HEK293 (cell line): ENCODE measurements around the gene NAT14.
A peak's percentile ranks its signal among the peaks of the same experiment; 100 is the strongest.

Source experiments
- CTCF ChIA-PET: fragments of 350-600 bp; formaldehyde crosslinking; extraction: SDS; loops from one replicate; lab custom pipeline; 2021; ENCODE audit warnings: antibody characterized with exemption; lab: Yijun Ruan, JAX
- POLR2A ChIA-PET: fragments of 300-600 bp; formaldehyde crosslinking; extraction: SDS; loops from one replicate; lab custom pipeline; 2020; ENCODE audit warnings: antibody characterized with exemption, inconsistent platforms; lab: Yijun Ruan, JAX
- H3K27ac ChIP-seq: fragments of 200-500 bp; sonication (Bioruptor generic); 2 replicates; pipeline ENCODE4 v1.5.1; 2014; ENCODE audit warnings: low read depth, low read length, control low read depth, inconsistent platforms; ENCODE audit errors: extremely low read depth
- H3K36me3 ChIP-seq, 2 experiments: fragments of 200-500 bp in 1 of 2; sonication (Bioruptor generic) in 1 of 2; 1 replicate in 1 of 2; 2 replicates in 1 of 2; pipeline ENCODE4 v1.5.1; 2014 to 2017; ENCODE audit warnings: inconsistent platforms in 2 of 2, low read length in 2 of 2; ENCODE audit not compliant: control insufficient read depth in 2 of 2, insufficient read depth in 1 of 2
- H3K4me1 ChIP-seq: fragments of 200-500 bp; sonication (Bioruptor generic); 2 replicates; pipeline ENCODE4 v1.5.1; 2014; ENCODE audit warnings: mild to moderate bottlenecking, low read length, inconsistent platforms; ENCODE audit not compliant: control insufficient read depth, insufficient read depth
- H3K4me3 ChIP-seq: 2 replicates; pipeline ENCODE4 v1.5.1; 2011; ENCODE audit warnings: low read depth, mild to moderate bottlenecking, control low read depth, low read length, moderate library complexity
- H3K9me3 ChIP-seq: fragments of 200-500 bp; sonication (Bioruptor generic); 2 replicates; pipeline ENCODE4 v1.5.1; 2014; ENCODE audit warnings: low read depth, low read length, inconsistent platforms; ENCODE audit not compliant: control insufficient read depth, insufficient read depth
- EGR2 ChIP-seq: fragments of 450-650 bp; formaldehyde crosslinking; IDR thresholded peaks from 2 replicates; pipeline ENCODE4 v1.5.1; 2016; ENCODE audit warnings: low read depth, missing biosample characterization, missing genetic modification characterization
- FEZF1 ChIP-seq: fragments of 450-650 bp; formaldehyde crosslinking; IDR thresholded peaks from 2 replicates; pipeline ENCODE4 v1.5.1; 2016; ENCODE audit warnings: missing biosample characterization, missing genetic modification characterization
- GFI1B ChIP-seq: fragments of 450-650 bp; formaldehyde crosslinking; IDR thresholded peaks from 2 replicates; pipeline ENCODE4 v1.5.1; 2016; ENCODE audit warnings: missing biosample characterization, missing genetic modification characterization
- GLIS1 ChIP-seq: fragments of 450-650 bp; formaldehyde crosslinking; IDR thresholded peaks from 2 replicates; pipeline ENCODE4 v1.5.1; 2016; ENCODE audit warnings: missing biosample characterization, missing genetic modification characterization
- HOXD13 ChIP-seq: sonication (generic); formaldehyde crosslinking; IDR thresholded peaks from 2 replicates; pipeline ENCODE4 v1.8.0; 2022; ENCODE audit warnings: missing genetic modification reagents, borderline replicate concordance
- SCRT1 ChIP-seq: fragments of 450-650 bp; formaldehyde crosslinking; IDR thresholded peaks from 2 replicates; pipeline ENCODE4 v1.5.1; 2016; ENCODE audit warnings: missing biosample characterization, missing genetic modification characterization, borderline replicate concordance
- TCF7L2 ChIP-seq: IDR thresholded peaks from 2 replicates; pipeline ENCODE4 v1.6.1; 2011; ENCODE audit warnings: low read depth, mild to moderate bottlenecking, inconsistent platforms, low read length, moderate library complexity, borderline replicate concordance
- TRIM28 ChIP-seq: IDR thresholded peaks from 2 replicates; pipeline ENCODE4 v1.6.1; 2011; ENCODE audit warnings: low read length, control low read depth, borderline replicate concordance
- ZBTB1 ChIP-seq: fragments of 450-650 bp; formaldehyde crosslinking; IDR thresholded peaks from 2 replicates; pipeline ENCODE4 v1.5.1; 2016; ENCODE audit warnings: missing biosample characterization, missing genetic modification characterization
- ZBTB10 ChIP-seq: fragments of 450-650 bp; formaldehyde crosslinking; IDR thresholded peaks from 2 replicates; pipeline ENCODE4 v1.5.1; 2016; ENCODE audit warnings: missing biosample characterization, missing genetic modification characterization
- ZBTB26 ChIP-seq: fragments of 450-650 bp; formaldehyde crosslinking; optimal IDR thresholded peaks from 2 replicates; pipeline ENCODE3; 2016; ENCODE audit warnings: missing biosample characterization, mild to moderate bottlenecking, missing genetic modification characterization
- ZFHX2 ChIP-seq: fragments of 450-650 bp; formaldehyde crosslinking; conservative IDR thresholded peaks from 2 replicates; pipeline ENCODE4 v1.5.1; 2016; ENCODE audit warnings: missing biosample characterization, missing genetic modification characterization
- ZFP41 ChIP-seq: fragments of 450-650 bp; formaldehyde crosslinking; IDR thresholded peaks from 2 replicates; pipeline ENCODE4 v1.5.1; 2016; ENCODE audit warnings: missing biosample characterization, missing genetic modification characterization, borderline replicate concordance
- ZIC2 ChIP-seq: fragments of 450-650 bp; formaldehyde crosslinking; IDR thresholded peaks from 2 replicates; pipeline ENCODE4 v1.5.1; 2016; ENCODE audit warnings: missing biosample characterization, missing genetic modification characterization
- ZNF140 ChIP-seq: fragments of 450-650 bp; formaldehyde crosslinking; IDR thresholded peaks from 2 replicates; pipeline ENCODE4 v1.5.1; 2016; ENCODE audit warnings: missing biosample characterization, missing genetic modification characterization
- ZNF155 ChIP-seq: fragments of 450-650 bp; formaldehyde crosslinking; IDR thresholded peaks from 2 replicates; pipeline ENCODE4 v1.5.1; 2016; ENCODE audit warnings: missing biosample characterization, missing genetic modification characterization
- ZNF184 ChIP-seq: fragments of 450-650 bp; IDR thresholded peaks from 2 replicates; pipeline ENCODE4 v1.5.1; 2018; ENCODE audit warnings: missing biosample characterization, mild to moderate bottlenecking, missing genetic modification characterization
- ZNF221 ChIP-seq: fragments of 450-650 bp; formaldehyde crosslinking; IDR thresholded peaks from 2 replicates; pipeline ENCODE4 v1.5.1; 2017; ENCODE audit warnings: missing biosample characterization, missing genetic modification characterization, borderline replicate concordance
- ZNF223 ChIP-seq: fragments of 450-650 bp; formaldehyde crosslinking; IDR thresholded peaks from 2 replicates; pipeline ENCODE4 v1.5.1; 2016; ENCODE audit warnings: missing biosample characterization, missing genetic modification characterization
- ZNF488 ChIP-seq: fragments of 450-650 bp; formaldehyde crosslinking; IDR thresholded peaks from 2 replicates; pipeline ENCODE4 v1.5.1; 2016; ENCODE audit warnings: missing biosample characterization, missing genetic modification characterization
- ZNF544 ChIP-seq: fragments of 450-650 bp; formaldehyde crosslinking; IDR thresholded peaks from 2 replicates; pipeline ENCODE4 v1.5.0; 2017; ENCODE audit warnings: missing biosample characterization, missing genetic modification characterization
- ZNF585B ChIP-seq: fragments of 450-650 bp; formaldehyde crosslinking; IDR thresholded peaks from 2 replicates; pipeline ENCODE4 v1.5.1; 2016; ENCODE audit warnings: missing biosample characterization, missing genetic modification characterization
- ZNF664 ChIP-seq: fragments of 450-650 bp; formaldehyde crosslinking; IDR thresholded peaks from 2 replicates; pipeline ENCODE4 v1.5.1; 2016; ENCODE audit warnings: missing biosample characterization, missing genetic modification characterization
- ZSCAN23 ChIP-seq: fragments of 450-650 bp; formaldehyde crosslinking; IDR thresholded peaks from 2 replicates; pipeline ENCODE4 v1.5.1; 2016; ENCODE audit warnings: missing biosample characterization, missing genetic modification characterization
- TF ChIP-seq, protein P1 (sequence below): fragments of 450-650 bp; formaldehyde crosslinking; IDR thresholded peaks from 2 replicates; pipeline ENCODE4 v1.5.1; 2016; ENCODE audit warnings: missing biosample characterization, missing genetic modification characterization, low read depth
- TF ChIP-seq, protein P2 (sequence below): fragments of 450-650 bp; formaldehyde crosslinking; IDR thresholded peaks from 2 replicates; pipeline ENCODE4 v1.5.1; 2016; ENCODE audit warnings: missing biosample characterization, missing genetic modification characterization

NAT14 gene

DNA sequence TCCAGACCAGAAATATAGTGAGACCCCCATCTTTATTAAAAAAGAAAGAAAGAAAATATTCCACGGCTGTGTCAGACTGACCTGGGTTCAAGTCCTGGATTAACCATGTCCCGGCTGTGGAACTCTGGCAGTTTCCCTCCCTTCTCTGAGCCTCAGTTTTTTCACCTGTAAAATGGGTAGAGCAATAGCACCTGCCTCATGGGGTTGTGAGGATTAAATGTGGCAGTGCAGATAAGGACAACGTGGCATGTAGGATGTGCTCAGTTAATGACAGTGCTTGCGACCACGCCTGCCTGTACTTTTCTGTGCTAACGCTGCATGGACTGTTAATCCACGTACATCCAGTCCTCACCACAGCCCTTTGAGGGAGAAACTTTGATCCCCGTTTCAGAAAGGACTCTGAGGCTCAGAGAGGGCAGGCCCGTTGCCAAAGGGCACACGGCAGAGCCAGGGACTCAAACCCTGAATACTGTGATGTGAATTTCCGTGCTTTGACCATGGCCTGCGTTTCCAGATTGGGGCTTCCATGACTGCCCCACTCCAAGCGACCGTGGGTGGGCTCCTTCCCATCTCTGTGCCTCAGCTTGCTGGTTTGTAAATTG is 35.8 kb downstream of the NAT14 start:
- H3K36me3 ChIP-seq: no peaks in the 10 kb centered on the region
- ChIA-PET POLR2A (no interaction called here), CTCF (interaction anchor here (0.6 to 1.3 kb wide), 5 partner anchors 17 to 112 kb away, joined by 3 to 17 read pairs (median 4); partner anchors contain the start of genes ZNF784 and ZNF865)
- TF ChIP-seq ZNF664 (tag by site-specific recombination): peak; percentile 84
- TF ChIP-seq ZSCAN23 (tag by site-specific recombination): no peak
- no peak for TF ChIP-seq HOXD13 (CRISPR knock-in tag)
- H3K27ac ChIP-seq: no peak overlapping the region
- H3K4me3 ChIP-seq: no peak overlapping the region
- no peaks in the 10 kb centered on the region for H3K4me1 ChIP-seq
- H3K9me3 ChIP-seq: no peaks in the 10 kb centered on the region

GRCh38 chr19:55525289-55526101 is 40.5 kb downstream of the NAT14 start:
- ChIA-PET CTCF (interaction anchor here (0.6 to 1.6 kb wide), 4 partner anchors 8 to 106 kb away, joined by 3 to 6 read pairs (median 4); partner anchors contain the start of gene ZNF865), POLR2A (interaction anchor here (0.6 to 1.9 kb wide), 6 partner anchors 11 to 109 kb away, joined by 3 to 10 read pairs (median 4); partner anchors contain the start of genes FIZ1, ZNF524 and ZNF865)
- H3K4me1 ChIP-seq: no peaks in the 10 kb centered on the region
- no peak for TF ChIP-seq ZNF223 (tag by site-specific recombination)
- TF ChIP-seq ZNF221 (tag by site-specific recombination): no peak
- TF ChIP-seq ZFP41 (tag by site-specific recombination): no peak
- TF ChIP-seq ZBTB1 (tag by site-specific recombination): no peak
- no peak for TF ChIP-seq ZBTB26 (tag by site-specific recombination)
- TF ChIP-seq TRIM28: no peak
- peak; percentile 56 for TF ChIP-seq EGR2 (tag by site-specific recombination)
- TF ChIP-seq ZNF488 (tag by site-specific recombination): no peak
- TF ChIP-seq, protein P1, sequence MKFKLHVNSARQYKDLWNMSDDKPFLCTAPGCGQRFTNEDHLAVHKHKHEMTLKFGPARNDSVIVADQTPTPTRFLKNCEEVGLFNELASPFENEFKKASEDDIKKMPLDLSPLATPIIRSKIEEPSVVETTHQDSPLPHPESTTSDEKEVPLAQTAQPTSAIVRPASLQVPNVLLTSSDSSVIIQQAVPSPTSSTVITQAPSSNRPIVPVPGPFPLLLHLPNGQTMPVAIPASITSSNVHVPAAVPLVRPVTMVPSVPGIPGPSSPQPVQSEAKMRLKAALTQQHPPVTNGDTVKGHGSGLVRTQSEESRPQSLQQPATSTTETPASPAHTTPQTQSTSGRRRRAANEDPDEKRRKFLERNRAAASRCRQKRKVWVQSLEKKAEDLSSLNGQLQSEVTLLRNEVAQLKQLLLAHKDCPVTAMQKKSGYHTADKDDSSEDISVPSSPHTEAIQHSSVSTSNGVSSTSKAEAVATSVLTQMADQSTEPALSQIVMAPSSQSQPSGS (tag by site-specific recombination): no peak
- no peak for TF ChIP-seq FEZF1 (tag by site-specific recombination)
- no peak for TF ChIP-seq ZBTB10 (tag by site-specific recombination)
- TF ChIP-seq ZNF544 (tag by site-specific recombination): no peak
- peak; percentile 35 for TF ChIP-seq ZIC2
- TF ChIP-seq SCRT1 (tag by site-specific recombination): no peak
- no peak for TF ChIP-seq ZNF184 (tag by site-specific recombination)
- TF ChIP-seq TCF7L2: no peak
- TF ChIP-seq ZNF140: no peak
- TF ChIP-seq ZFHX2 (tag by site-specific recombination): peak; percentile 73
- no peak for TF ChIP-seq ZNF155 (tag by site-specific recombination)
- no peak for TF ChIP-seq GLIS1 (tag by site-specific recombination)
- no peak for TF ChIP-seq ZNF585B
- TF ChIP-seq, protein P2, sequence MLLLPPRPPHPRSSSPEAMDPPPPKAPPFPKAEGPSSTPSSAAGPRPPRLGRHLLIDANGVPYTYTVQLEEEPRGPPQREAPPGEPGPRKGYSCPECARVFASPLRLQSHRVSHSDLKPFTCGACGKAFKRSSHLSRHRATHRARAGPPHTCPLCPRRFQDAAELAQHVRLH (tag by site-specific recombination): no peak
- no peak for TF ChIP-seq GFI1B (tag by site-specific recombination)

More at GRCh38 chr19:55525289-55526101, 40.5 kb downstream of the NAT14 start:
- Histone ChIP-seq H3K4me3 (no peak overlapping the region), H3K9me3 (no peaks in the 10 kb centered on the region), H3K27ac (no peak overlapping the region), H3K36me3 (no peaks in the 10 kb centered on the region)
